ENCODE measurements around the gene IHH.

DNA sequence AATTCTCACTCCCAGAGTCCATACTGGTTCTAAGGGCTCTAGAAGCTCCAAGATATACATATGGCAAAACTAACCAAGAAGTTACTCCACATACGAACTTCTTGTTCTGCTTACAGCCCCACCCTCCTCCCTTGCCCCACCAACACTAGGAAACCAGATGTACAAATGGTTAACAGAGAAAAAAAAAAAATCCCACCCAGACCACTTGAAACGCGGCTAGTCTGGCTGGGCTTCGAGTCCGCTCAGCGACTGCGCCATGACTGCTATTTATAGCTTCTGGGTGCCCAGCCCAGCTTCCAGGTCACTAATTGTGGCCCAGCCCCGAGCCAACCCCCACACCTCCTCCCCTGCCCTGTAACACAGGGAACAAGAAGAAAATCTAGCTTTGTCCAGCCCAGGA lies 47.0 kb upstream of the IHH start:
- TF ChIP-seq, protein P1, sequence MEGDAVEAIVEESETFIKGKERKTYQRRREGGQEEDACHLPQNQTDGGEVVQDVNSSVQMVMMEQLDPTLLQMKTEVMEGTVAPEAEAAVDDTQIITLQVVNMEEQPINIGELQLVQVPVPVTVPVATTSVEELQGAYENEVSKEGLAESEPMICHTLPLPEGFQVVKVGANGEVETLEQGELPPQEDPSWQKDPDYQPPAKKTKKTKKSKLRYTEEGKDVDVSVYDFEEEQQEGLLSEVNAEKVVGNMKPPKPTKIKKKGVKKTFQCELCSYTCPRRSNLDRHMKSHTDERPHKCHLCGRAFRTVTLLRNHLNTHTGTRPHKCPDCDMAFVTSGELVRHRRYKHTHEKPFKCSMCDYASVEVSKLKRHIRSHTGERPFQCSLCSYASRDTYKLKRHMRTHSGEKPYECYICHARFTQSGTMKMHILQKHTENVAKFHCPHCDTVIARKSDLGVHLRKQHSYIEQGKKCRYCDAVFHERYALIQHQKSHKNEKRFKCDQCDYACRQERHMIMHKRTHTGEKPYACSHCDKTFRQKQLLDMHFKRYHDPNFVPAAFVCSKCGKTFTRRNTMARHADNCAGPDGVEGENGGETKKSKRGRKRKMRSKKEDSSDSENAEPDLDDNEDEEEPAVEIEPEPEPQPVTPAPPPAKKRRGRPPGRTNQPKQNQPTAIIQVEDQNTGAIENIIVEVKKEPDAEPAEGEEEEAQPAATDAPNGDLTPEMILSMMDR (IDR thresholded peaks at IDR 0.05; ENCODE audit: insufficient read depth, low read length, poor library complexity, severe bottlenecking): no peak
- no peak for TF ChIP-seq EZH2phosphoT487 (conservative IDR thresholded peaks at IDR 0.05; ENCODE audit: low read length)
